Activated T-cell treated with anti-CD3 and anti-CD28 coated beads for 1 hour (primary cell): ENCODE data around the gene PRKN.
"Not testable (repeated sequence)": the region's sequence is repeated elsewhere in the genome, so short reads cannot be mapped to it uniquely, and the experiment has no call there.

Source experiments
- DNase-seq: peaks from one replicate; pipeline ENCODE4 v3.0.0-alpha.2; 2020; ENCODE audit warnings: low read depth

The PRKN gene

DNA sequence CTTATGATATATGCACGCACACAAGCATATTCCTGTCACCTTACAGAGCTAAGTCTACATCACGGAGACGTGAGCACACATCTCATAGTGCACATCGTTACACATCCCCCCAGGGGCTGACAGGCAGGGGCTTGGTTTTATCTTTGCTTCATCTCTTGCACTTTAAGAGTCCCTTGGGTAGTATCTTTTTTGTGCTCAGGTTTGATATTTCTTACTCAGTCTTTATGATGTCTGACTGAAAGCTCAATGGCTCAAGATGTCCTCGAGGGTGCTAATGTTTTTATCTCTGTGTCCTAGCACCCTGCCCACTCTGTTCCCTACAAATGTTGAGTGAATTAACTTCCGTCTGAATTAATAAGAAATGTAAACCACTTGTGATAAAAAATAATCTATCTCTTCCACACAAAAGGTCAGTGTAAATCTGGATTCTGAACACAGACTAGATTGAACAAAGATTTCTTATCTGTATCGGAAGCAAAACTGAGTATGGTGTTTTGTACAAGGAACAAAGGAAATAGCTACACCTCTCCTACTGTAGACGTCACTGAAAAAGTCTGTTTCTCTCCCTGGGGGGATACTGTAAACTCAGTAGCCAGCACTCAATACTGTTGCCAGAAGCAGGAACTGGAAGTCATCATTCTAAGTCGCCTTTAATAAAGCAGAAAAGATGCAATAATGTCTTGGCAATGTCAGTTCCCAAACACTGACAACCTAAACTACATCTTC lies 195.1 kb downstream of the PRKN start:
- no peak for DNase-seq

DNA sequence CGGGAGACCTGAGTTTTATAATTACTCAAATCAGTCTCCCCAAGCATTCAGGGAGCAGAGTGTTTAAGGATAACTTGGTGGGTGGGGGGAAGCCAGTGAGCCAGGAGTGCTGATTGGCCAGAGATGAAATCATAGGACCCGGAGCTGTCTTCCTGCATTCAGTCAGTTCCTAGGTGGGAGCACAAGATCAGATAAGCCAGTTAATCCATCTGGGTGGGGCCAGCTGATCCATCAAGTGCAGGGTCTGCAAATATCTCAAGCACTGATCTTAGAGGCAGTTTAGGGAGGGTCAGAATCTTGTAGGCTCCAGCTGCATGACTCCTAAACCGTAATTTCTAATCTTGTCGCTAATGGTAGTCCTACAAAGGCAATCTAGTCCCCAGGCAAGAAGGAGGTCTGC lies 196.2 kb downstream of the PRKN start:
- DNase-seq: not testable (repeated sequence)

GRCh38 chr6:162528538-162528937 lies 199.0 kb downstream of the PRKN start:
- DNase-seq: no peak

GRCh38 chr6:162526960-162527359 lies 200.6 kb downstream of the PRKN start:
- DNase-seq: no peak

DNA sequence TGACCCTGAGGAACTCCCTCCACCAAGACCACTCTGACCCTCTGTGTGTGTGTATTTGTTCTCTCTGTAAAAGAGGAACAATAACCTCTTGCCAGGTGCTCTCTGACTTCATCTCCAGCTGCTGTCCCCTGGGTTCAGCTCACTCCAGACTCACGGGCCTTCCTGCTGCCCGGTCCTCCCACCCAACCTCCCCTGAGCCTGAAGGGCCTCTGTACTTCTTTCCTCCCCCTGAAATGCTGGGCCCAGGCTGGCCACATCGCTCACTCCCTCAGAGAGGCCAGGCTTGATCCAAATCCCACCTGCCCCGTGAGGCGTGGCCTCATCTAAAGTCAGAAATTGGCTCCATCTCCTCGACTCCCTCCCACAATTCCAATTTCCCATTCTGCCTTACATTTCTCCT lies 202.4 kb downstream of the PRKN start:
- DNase-seq: no peak

GRCh38 chr6:162512744-162513143 lies 214.8 kb downstream of the PRKN start:
- DNase-seq: no peak

GRCh38 chr6:162497389-162497788 lies 230.2 kb downstream of the PRKN start:
- no peak for DNase-seq

DNA sequence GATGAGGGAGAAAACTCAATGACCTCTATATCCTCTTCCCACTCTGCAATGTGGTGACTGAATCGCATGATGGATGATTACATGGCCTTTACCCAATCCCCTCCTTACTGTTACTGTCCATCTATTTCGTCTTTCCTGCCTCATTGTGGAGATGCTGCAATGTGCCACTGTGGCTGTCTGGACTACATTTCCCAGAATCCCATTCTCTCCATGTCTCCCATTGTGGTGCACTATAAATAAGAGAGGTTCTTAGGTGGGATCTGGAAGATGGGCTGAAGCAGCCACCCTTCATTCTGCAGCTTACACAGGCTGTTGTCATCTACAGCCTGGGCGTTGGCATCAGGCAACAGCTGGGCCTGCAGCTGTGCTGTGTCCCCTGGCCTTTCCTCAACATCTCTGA lies 233.6 kb downstream of the PRKN start:
- DNase-seq: no peak

DNA sequence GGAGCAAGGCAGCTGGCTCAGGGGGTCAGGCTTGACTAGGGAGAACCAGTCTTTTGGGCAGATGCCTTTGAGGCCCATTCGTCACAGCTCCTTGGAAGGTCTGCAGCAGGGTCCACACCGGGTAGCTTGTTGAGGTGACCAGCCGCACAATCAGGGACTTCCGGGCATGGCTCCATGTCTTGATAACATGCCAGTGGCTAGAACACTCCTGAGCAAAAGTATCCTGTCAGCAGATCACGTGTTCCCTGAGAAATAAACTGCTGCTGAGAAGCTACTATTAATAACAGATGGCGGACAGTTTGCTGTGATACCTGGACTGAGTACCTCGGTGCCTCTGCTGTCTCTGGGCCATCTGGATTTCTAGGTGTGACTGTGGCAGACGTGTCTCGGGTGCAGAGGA lies 235.9 kb downstream of the PRKN start:
- DNase-seq: no peak

- no peak for DNase-seq
These were observed 238.2 kb downstream of the PRKN start for GRCh38 chr6:162489101-162489976.

DNA sequence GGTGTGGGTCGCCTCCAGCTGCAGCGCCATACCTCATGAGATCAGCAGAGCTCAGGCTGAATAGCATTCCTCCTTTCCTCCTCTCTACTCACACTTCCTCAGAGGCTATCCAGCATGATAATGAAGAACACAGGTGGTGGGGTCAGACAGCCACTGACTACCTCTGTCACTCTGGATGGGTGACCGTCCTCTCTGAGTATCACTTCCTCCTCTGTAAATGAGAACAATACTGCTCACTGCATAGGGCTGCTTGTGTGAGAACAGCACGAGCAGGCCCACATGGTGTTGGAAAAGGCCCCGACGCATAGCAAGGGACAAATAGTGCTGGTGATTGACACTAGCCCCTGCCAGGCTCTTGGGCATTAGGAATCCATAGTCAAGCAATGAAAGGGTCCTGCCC lies 239.1 kb downstream of the PRKN start:
- no peak for DNase-seq

DNA sequence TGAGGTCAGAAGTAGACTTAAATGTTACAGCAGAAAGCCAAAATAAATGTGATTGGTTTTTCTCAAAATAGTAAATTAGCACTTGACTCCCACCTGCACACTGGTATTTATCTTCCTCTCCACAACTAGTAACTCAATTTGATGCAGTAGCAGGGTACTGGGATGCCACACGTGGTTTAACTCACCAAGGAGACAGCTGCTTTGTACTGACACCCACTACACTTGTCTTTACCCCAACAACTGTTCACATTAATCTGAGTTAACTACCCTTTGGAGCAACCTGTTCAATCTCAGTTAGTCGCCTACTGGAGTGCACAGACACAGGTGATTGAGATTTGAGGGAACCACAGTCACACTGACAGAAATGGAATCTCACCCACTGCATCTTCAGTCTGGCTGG lies 242.1 kb downstream of the PRKN start:
- DNase-seq: no peak

DNA sequence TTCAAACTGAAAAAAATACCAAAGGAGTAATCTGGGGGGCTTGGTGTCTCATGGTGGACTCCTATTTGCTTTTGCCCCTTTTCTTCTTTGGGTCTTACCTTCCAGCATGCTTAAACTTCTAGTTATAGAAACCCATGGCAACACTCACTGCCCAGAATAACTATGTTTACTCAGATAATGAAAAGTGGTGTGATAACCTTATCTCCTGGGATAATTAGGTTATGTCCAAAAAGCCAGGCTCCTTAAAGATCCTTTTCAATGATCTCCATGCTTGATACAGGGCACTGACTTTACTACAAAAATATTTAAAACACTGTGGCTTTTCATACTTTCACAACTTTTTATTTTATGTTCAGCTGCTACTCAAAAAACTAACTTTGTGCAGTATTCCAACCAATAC lies 245.6 kb downstream of the PRKN start:
- DNase-seq: no peak

- no peak for DNase-seq
These were observed 246.2 kb downstream of the PRKN start for GRCh38 chr6:162481320-162481719.

DNA sequence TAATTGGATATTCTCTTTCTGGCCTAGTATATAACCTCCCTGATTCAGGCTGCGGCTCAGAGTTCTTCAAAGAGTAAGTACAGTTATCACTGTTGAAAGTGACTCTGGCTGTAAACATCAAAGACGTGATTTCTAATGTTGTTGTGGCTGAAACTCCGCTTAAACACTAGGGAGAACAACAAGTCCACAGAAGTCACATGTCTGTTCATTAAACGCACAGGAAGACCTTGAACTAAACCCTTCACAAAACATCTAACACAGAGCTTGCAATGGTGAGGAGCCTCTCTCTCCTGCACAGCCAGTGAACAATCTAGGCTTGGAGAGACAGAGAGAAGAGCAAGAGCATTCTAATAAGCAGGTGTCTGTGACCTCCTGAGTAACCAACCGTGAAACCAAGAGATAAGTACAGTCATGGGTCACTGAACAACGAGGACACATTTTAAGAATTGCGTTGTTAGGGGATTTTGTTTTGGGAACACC lies 249.3 kb downstream of the PRKN start:
- no peak for DNase-seq

- no peak for DNase-seq
These were observed 252.8 kb downstream of the PRKN start for GRCh38 chr6:162474722-162475121.

DNA sequence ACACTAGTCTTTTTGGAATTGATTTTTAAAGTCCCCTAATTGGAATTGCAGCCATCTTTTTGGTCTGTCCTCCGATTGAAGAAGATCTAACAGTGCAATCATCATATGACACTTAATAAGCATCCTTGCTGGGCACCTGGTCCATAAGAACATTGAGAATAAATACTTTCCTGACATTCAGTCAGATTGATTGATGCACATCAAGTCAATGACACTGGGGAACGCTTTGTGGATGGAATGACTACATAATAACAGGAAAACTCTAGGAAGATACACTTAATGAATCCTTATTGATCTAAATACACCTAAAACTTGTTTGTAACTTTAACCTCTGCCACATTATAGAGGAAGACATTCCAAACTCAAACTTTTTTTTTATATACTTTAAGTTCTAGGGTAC lies 255.7 kb downstream of the PRKN start:
- no peak for DNase-seq

DNA sequence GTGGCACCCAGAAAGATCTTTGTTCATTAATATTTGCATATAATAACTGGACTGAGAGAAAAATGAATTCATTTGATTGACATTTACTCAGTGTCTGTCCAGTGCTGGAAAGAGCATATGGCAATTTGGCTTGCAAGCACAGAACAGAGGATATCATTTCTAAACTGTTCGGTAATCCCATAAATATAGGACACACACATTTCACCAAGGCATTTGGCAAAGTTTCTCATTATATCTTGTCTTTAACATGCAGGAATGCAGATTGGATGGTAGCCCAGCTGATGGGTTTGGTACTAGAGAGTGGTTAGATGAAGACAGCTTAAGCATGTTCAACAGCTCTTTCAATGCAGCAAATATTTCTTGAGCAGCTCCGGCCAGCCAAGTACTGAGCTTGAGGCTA lies 259.2 kb downstream of the PRKN start:
- no peak for DNase-seq

DNA sequence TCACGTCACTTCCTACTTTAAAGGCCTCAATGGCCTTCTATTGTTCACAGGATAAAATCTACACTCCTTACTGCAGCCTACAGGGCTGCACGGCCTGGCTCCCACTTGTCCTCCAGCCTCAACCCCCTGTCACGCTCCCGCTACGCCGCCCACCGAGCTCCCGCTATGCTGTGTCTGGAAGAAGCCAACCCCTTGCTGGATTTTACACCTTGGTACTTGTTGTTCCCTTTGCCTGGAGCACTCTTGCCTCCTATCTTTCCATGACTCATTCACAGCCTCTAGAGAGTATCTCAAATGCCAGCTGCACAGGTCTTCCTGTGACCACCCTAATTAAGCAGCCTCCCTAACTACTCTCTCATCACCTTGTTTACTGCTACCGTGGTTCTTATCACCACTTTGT lies 259.9 kb downstream of the PRKN start:
- DNase-seq: no peak

DNA sequence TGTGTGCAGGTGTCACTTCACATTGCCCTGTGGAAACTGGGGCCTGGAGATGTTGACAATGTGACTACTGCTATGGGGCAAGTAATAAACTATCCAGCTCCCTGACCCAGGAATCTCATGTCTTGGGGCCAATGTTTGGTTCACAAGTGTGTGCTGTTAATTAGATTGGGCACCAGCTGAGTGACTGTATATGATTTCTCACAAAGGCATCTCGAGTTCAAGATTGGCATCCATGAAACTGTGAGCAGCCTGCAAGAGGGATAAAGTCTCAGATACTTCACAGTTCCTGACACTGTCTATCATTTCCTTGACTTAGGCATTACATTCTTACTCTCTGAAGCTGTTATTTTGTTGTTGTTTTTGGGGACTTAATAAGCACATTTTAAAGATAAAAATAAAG lies 264.0 kb downstream of the PRKN start:
- no peak for DNase-seq

GRCh38 chr6:162459985-162460384 lies 267.6 kb downstream of the PRKN start:
- no peak for DNase-seq

- no peak for DNase-seq
These were observed 277.2 kb downstream of the PRKN start for GRCh38 chr6:162450358-162450757.

- DNase-seq: no peak
These were observed 279.3 kb downstream of the PRKN start for GRCh38 chr6:162448294-162448693.
